ENCODE results near the gene MATCAP1.

DNA sequence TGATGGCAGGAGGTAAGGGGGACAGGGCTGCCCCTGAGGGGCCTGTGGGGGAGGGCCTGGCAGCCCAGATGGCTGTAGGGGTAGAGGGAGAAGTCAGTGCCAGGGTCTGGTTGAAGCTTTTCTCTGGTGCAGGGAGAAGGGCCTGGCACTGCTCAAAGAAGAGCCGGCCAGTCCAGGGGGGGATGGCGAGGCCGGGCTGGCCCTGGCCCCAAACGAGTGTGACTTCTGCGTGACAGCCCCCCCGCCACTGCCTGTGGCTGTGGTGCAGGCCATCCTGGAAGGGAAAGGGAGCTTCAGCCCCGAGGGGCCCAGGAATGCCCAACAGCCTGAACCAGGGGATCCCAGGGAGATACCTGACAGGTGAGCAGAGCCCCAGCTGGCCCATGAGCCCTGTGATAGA, 16.2 kb downstream of the MATCAP1 start:
- TF ChIP-seq, protein P1, sequence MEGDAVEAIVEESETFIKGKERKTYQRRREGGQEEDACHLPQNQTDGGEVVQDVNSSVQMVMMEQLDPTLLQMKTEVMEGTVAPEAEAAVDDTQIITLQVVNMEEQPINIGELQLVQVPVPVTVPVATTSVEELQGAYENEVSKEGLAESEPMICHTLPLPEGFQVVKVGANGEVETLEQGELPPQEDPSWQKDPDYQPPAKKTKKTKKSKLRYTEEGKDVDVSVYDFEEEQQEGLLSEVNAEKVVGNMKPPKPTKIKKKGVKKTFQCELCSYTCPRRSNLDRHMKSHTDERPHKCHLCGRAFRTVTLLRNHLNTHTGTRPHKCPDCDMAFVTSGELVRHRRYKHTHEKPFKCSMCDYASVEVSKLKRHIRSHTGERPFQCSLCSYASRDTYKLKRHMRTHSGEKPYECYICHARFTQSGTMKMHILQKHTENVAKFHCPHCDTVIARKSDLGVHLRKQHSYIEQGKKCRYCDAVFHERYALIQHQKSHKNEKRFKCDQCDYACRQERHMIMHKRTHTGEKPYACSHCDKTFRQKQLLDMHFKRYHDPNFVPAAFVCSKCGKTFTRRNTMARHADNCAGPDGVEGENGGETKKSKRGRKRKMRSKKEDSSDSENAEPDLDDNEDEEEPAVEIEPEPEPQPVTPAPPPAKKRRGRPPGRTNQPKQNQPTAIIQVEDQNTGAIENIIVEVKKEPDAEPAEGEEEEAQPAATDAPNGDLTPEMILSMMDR (conservative IDR thresholded peaks at IDR 0.05 in 1 of 2, IDR thresholded peaks at IDR 0.05 in 1 of 2; ENCODE audit: low read depth in 1 of 2, low read length in 2 of 2) = no peak
- no peak for TF ChIP-seq EZH2 (IDR thresholded peaks at IDR 0.05; ENCODE audit: low read length, missing control alignments)

All from fibroblast of lung (primary cell).